Embryonic facial prominence (tissue), 1 donor: ENCODE data around the gene ECEL1.

Experiments used
- DNase-seq: peaks from one replicate; pipeline ENCODE4 v3.0.0-alpha.2; 2016; ENCODE audit errors: extremely low spot score

ECEL1 gene

GRCh38 chr2:232522623-232523401 lies 35.2 kb upstream of the ECEL1 start:
- DNase-seq, result no peak

GRCh38 chr2:232521959-232522622 lies 34.5 kb upstream of the ECEL1 start:
- DNase-seq, result no peak

- no peak for DNase-seq
Observed at GRCh38 chr2:232521098-232521497, 33.5 kb upstream of the ECEL1 start.

GRCh38 chr2:232520489-232520888 lies 32.9 kb upstream of the ECEL1 start:
- no peak for DNase-seq

- no peak for DNase-seq
Observed at GRCh38 chr2:232519581-232520438, 32.2 kb upstream of the ECEL1 start, which contains the start of gene PRSS56. Gene PRSS56, plus strand, starts transcription at chr2:232520388. Its CDS starts 211 bp downstream, at chr2:232520599.

- no peak for DNase-seq
Observed at GRCh38 chr2:232518844-232519243, 31.2 kb upstream of the ECEL1 start.

GRCh38 chr2:232516551-232516950 lies 28.9 kb upstream of the ECEL1 start:
- DNase-seq, result no peak

- no peak for DNase-seq
Observed at GRCh38 chr2:232515639-232516038, 28.0 kb upstream of the ECEL1 start.

GRCh38 chr2:232513353-232513752 lies 25.7 kb upstream of the ECEL1 start:
- no peak for DNase-seq

- no peak for DNase-seq
Observed at GRCh38 chr2:232512602-232513001, 25.0 kb upstream of the ECEL1 start.

- no peak for DNase-seq
Observed at GRCh38 chr2:232511336-232511890, 23.8 kb upstream of the ECEL1 start.

- no peak for DNase-seq
Observed at GRCh38 chr2:232508251-232508650, 20.6 kb upstream of the ECEL1 start.

GRCh38 chr2:232506709-232507108 lies 19.1 kb upstream of the ECEL1 start:
- no peak for DNase-seq

GRCh38 chr2:232505856-232506255 lies 18.2 kb upstream of the ECEL1 start:
- DNase-seq, result no peak

GRCh38 chr2:232504438-232504837 lies 16.8 kb upstream of the ECEL1 start:
- DNase-seq, result no peak

- no peak for DNase-seq
Observed at GRCh38 chr2:232503809-232504323, 16.2 kb upstream of the ECEL1 start.

GRCh38 chr2:232502911-232503808 lies 15.5 kb upstream of the ECEL1 start:
- no peak for DNase-seq

GRCh38 chr2:232502511-232502910 lies 14.9 kb upstream of the ECEL1 start:
- DNase-seq, result no peak

GRCh38 chr2:232501794-232502390 lies 14.3 kb upstream of the ECEL1 start:
- no peak for DNase-seq

GRCh38 chr2:232501331-232501771 lies 13.7 kb upstream of the ECEL1 start:
- no peak for DNase-seq
